Measurements from ENCODE around the gene LENEP.

DNA sequence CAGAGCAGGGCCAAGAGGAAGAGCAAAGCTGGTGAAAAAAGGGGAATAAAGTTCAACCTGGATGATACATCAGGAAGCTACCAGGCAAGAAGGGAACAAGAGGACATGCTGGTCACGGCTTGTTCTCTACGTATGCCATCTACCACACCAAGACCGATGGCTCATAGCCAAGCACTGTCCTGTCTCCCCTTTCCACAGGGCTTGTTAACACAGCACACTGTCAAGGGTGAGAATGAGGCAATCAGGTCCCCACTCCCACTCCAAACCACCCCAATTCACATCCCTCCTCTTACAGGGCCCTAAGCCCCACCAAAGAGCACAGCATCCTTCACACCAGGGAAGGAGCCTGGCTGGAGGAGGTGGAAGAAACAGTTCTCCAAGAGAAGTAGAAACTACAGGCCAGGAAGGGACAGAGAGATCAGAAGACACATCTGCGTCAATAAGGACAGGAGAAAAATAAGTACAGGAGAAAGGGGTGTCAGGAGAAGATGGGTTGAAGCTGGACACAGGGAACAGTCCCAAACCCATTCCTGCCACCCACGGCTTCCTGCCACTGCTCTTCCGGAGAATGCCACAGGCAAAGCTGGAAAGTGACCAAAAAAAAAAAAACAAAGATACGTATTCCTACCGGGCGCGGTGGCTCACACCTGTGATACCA is 21.9 kb upstream of the LENEP start:
- TF ChIP-seq POLR2A (IDR thresholded peaks at IDR 0.05; ENCODE audit: low read depth, low read length) (no peak), POLR2AphosphoS5 (IDR thresholded peaks at IDR 0.05; ENCODE audit: low read depth, low read length) (no peak)

All from GM12891 (cell line).